ENCODE results near the gene NKRF.

NKRF gene

GRCh38 chrX:119617517-119618164, 11.4 kb upstream of the NKRF start:
- in situ Hi-C loops (cut with MboI; ENCODE audit: low sequenced_read_pairs): no loop called here

GRCh38 chrX:119614776-119615175, 8.6 kb upstream of the NKRF start:
- in situ Hi-C loops (cut with MboI; ENCODE audit: low sequenced_read_pairs): no loop called here

- in situ Hi-C loops (cut with MboI; ENCODE audit: low sequenced_read_pairs): no loop called here
Observed at GRCh38 chrX:119607018-119607389, 780 bp upstream of the NKRF start.

- in situ Hi-C loops (cut with MboI; ENCODE audit: low sequenced_read_pairs): no loop called here
Observed at GRCh38 chrX:119605464-119606279, 552 bp downstream of the NKRF start.

- in situ Hi-C loops (cut with MboI; ENCODE audit: low sequenced_read_pairs): no loop called here
Observed at GRCh38 chrX:119604766-119605463, 1.3 kb downstream of the NKRF start.

GRCh38 chrX:119602701-119603255, 3.4 kb downstream of the NKRF start:
- in situ Hi-C loops (cut with MboI; ENCODE audit: low sequenced_read_pairs): no loop called here

GRCh38 chrX:119589810-119590209, 16.4 kb downstream of the NKRF start:
- in situ Hi-C loops (cut with MboI; ENCODE audit: low sequenced_read_pairs): no loop called here

GRCh38 chrX:119583431-119584059, 22.7 kb downstream of the NKRF start:
- in situ Hi-C loops (cut with MboI; ENCODE audit: low sequenced_read_pairs): no loop called here

GRCh38 chrX:119579414-119579813, 26.8 kb downstream of the NKRF start:
- in situ Hi-C loops (cut with MboI; ENCODE audit: low sequenced_read_pairs): no loop called here

- in situ Hi-C loops (cut with MboI; ENCODE audit: low sequenced_read_pairs): no loop called here
Observed at GRCh38 chrX:119574394-119575266, 31.6 kb downstream of the NKRF start, which contains the start of gene UBE2A. UBE2A (plus strand) TSS chrX:119574563; CDS start chrX:119574712, 149 bp downstream.

GRCh38 chrX:119573840-119574393, 32.3 kb downstream of the NKRF start:
- in situ Hi-C loops (cut with MboI; ENCODE audit: low sequenced_read_pairs): no loop called here

- in situ Hi-C loops (cut with MboI; ENCODE audit: low sequenced_read_pairs): no loop called here
Observed at GRCh38 chrX:119573222-119573621, 33.0 kb downstream of the NKRF start.

- in situ Hi-C loops (cut with MboI; ENCODE audit: low sequenced_read_pairs): no loop called here
Observed at GRCh38 chrX:119570351-119570835, 35.8 kb downstream of the NKRF start.

- in situ Hi-C loops (cut with MboI; ENCODE audit: low sequenced_read_pairs): no loop called here
Observed at GRCh38 chrX:119565107-119565663, 41.0 kb downstream of the NKRF start, which contains the start of gene STEEP1. STEEP1 (minus strand) TSS chrX:119565409; CDS start chrX:119565355, 54 bp downstream.

- in situ Hi-C loops (cut with MboI; ENCODE audit: low sequenced_read_pairs): no loop called here
Observed at GRCh38 chrX:119552508-119552907, 53.7 kb downstream of the NKRF start.

GRCh38 chrX:119549327-119550016, 56.8 kb downstream of the NKRF start:
- in situ Hi-C loops (cut with MboI; ENCODE audit: low sequenced_read_pairs): no loop called here

- in situ Hi-C loops (cut with MboI; ENCODE audit: low sequenced_read_pairs): no loop called here
Observed at GRCh38 chrX:119541188-119541587, 65.0 kb downstream of the NKRF start.

- in situ Hi-C loops (cut with MboI; ENCODE audit: low sequenced_read_pairs): no loop called here
Observed at GRCh38 chrX:119539872-119540271, 66.4 kb downstream of the NKRF start.
